Naive B cell (primary cell): ENCODE data around the gene SLC39A11. TPM values are rescaled to one million over a fixed set of nuclear protein-coding genes. Genes with fewer than 3 reads are reported as not detected.

Experiments
- ATAC-seq, 2 donors: fragments of 150-1000 bp; cut with Tn5 transposase; 2 replicates each; pipeline ENCODE4 v1.10.0; 2021; ENCODE audit warnings: low read depth in 2 of 2, mild to moderate bottlenecking in 2 of 2, moderate library complexity in 2 of 2
- DNase-seq: peaks from one replicate; pipeline ENCODE4 v3.0.0; 2022
- H3K27ac Mint-ChIP-seq, 6 donors: one replicate each; pipeline ENCODE4 v1.8.0; 2020 to 2022; ENCODE audit warnings: mild to moderate bottlenecking in 6 of 6, mixed read lengths in 6 of 6, moderate library complexity in 5 of 6, inconsistent platforms in 2 of 6
- H3K27me3 Mint-ChIP-seq, 3 donors: one replicate each; pipeline ENCODE4 v1.8.0; 2021 to 2022; ENCODE audit warnings: mixed read lengths in 3 of 3, mild to moderate bottlenecking in 1 of 3
- H3K36me3 Mint-ChIP-seq, 2 donors: one replicate each; pipeline ENCODE4 v1.8.0; 2020 to 2022; ENCODE audit warnings: mixed read lengths in 2 of 2, inconsistent platforms in 1 of 2, mild to moderate bottlenecking in 1 of 2
- H3K4me1 Mint-ChIP-seq, 3 donors: one replicate each; pipeline ENCODE4 v1.8.0; 2020 to 2022; ENCODE audit warnings: mixed read lengths in 3 of 3, inconsistent platforms in 1 of 3, mild to moderate bottlenecking in 1 of 3, moderate library complexity in 1 of 3
- H3K4me3 Mint-ChIP-seq, 8 donors: one replicate each; pipeline ENCODE4 v1.8.0; 2020 to 2022; ENCODE audit warnings: mild to moderate bottlenecking in 8 of 8, mixed read lengths in 8 of 8, moderate library complexity in 8 of 8, inconsistent platforms in 2 of 8
- H3K9me3 Mint-ChIP-seq, 7 donors: one replicate each; pipeline ENCODE4 v1.8.0; 2020 to 2022; ENCODE audit warnings: mixed read lengths in 7 of 7, mild to moderate bottlenecking in 5 of 7, inconsistent platforms in 2 of 7, moderate library complexity in 1 of 7
- polyA plus RNA-seq, 6 donors: library from polyadenylated mRNA; unstranded; fragments of 300-500 nt; fragmentation: Illumina TruSeq; gene quantifications; one replicate each; pipeline ENCODE4 v1.2.3, GENCODE V29; 2021; ENCODE audit warnings: low read depth in 6 of 6

Gene SLC39A11
- polyA plus RNA-seq, 6 donors from 2014 or later, result 8.5 to 15.2 (median 12.1) TPM

DNA sequence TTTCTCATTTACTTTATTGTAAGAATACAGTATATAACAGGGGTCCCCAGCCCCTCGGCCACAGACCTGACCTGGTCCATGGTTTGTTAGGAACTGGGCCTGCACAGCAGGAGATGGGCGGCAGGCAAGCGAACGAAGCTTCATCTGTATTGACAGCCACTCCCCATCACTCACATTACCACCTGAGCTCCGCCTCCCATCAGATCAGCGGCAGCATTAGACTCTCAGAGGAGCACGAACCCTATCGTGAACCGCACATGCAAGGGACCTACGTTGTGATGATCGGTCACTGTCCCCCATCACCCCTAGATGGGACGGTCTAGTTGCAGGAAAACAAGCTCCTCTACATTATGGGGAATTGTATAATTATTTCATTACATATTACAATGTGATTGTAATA is 410.6 kb downstream of the SLC39A11 start:
- Mint-ChIP-seq H3K36me3 (peaks cover 4 to 11% of the 10 kb centered on the region in 2 donors), H3K9me3 (peaks cover 0 to 5% (median 0%) of the 10 kb centered on the region in 7 donors), H3K4me3 (no peak overlapping the region), H3K4me1 (no peaks in the 10 kb centered on the region), H3K27ac (no peak overlapping the region), H3K27me3 (no peaks in the 10 kb centered on the region)
- no peak for DNase-seq
- ATAC-seq, result no peak

DNA sequence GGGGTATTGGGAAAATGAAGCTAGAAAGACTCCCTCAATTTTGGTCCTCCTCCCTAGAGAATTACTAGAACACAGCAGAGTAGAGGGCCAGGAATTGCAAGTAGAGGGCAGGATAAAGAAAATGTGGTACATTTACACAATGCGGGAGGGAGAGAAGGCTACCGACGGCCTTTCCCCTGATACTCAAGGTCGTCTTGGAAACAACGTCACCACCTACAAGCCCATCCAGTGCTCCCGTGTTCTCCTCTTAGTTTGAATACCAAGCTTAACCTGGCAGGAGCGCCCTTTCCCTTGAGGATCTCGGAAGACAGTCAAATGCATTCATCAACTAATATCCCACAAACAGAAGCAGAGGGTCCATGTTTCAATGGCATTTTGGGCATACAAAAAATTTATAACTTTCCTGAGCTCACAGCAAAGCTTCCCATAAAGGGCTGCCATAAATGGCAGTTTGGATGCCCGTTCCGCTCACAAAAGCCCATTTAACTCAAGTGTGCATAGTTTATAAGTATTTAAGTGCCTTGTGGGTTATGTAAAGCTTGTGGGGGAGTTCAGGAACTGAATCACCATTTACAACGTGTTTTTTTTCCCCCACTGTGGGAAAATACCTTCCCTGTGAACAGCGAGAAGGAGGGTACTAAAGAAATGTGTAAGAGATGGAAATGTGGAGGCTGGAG is 414.6 kb downstream of the SLC39A11 start:
- no peak for DNase-seq
- no peaks in the 10 kb centered on the region for H3K4me1 Mint-ChIP-seq
- H3K4me3 Mint-ChIP-seq, result no peak overlapping the region
- H3K9me3 Mint-ChIP-seq, result peaks cover 0 to 13% (median 2%) of the 10 kb centered on the region in 7 donors
- H3K27me3 Mint-ChIP-seq, result no peaks in the 10 kb centered on the region
- peaks cover 12 to 18% of the 10 kb centered on the region in 2 donors for H3K36me3 Mint-ChIP-seq
- ATAC-seq, result no peak
- no peak overlapping the region for H3K27ac Mint-ChIP-seq

DNA sequence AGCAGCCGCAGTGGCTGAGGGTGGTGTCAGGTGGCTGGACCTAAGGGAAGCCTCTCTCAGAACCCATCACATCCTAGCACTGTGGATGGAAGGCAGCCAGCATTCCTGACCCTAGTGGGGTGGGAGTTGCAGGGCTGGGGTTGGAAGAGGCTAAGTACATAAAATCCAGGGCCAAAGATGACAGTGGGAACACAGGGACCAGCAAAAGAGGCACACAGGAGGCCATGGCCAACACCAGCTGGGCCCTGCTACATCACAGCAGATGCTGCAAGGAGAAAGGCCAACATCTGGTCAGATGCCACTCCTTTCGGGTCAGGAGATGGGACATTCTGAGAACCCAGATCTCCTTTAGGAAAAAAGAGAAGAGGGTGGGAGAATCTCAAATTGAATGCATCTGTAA is 415.4 kb downstream of the SLC39A11 start:
- no peaks in the 10 kb centered on the region for H3K4me1 Mint-ChIP-seq
- H3K9me3 Mint-ChIP-seq, result peaks cover 0 to 13% (median 2%) of the 10 kb centered on the region in 7 donors
- H3K27ac Mint-ChIP-seq, result no peak overlapping the region
- H3K27me3 Mint-ChIP-seq, result no peaks in the 10 kb centered on the region
- no peak for DNase-seq
- peaks cover 12 to 18% of the 10 kb centered on the region in 2 donors for H3K36me3 Mint-ChIP-seq
- no peak for ATAC-seq
- H3K4me3 Mint-ChIP-seq, result no peak overlapping the region

DNA sequence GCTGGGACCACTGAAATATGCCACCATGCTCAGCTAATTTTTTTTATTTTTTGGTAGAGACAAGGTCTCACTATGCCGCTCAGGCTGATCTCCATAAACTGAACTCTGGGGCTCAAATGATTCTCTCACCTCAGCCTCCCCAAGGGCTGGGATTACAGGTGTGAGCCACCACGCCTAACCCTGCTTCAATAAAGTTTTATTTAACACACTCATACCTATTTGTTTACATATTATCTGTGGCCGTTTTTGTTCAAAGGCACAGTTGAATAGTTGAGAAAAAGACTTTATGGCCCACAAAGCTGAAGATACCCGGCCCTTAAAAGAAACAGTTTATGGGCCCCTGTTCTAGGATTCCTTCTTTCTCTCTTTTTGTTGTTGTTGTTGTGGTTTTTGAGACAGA is 419.8 kb downstream of the SLC39A11 start:
- no peak for ATAC-seq
- no peaks in the 10 kb centered on the region for H3K27me3 Mint-ChIP-seq
- DNase-seq, result no peak
- H3K27ac Mint-ChIP-seq, result no peak overlapping the region
- peaks cover 2 to 13% (median 6%) of the 10 kb centered on the region in 7 donors for H3K9me3 Mint-ChIP-seq
- H3K36me3 Mint-ChIP-seq, result peaks cover 8 to 13% of the 10 kb centered on the region in 2 donors
- peaks cover 0 to 9% (median 7%) of the 10 kb centered on the region in 3 donors for H3K4me1 Mint-ChIP-seq
- H3K4me3 Mint-ChIP-seq, result no peak overlapping the region

DNA sequence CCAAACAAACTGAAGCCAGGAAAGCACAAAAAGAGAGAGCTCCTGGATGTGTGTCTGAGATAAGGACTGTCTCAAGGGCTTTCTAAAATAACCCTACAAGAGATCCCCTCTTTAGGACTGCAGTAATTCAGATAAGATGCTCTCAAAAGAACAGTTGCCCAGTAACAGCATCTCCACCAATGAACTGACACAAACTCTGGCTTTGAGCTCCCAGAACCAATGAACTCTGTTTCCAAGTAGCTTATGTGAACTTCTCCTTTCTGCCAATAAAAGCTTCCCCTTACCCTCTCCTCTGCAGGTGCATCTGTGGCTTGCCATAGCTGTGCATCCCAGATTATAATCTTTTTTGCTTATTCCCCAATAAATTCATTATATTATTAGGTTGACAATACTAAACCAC is 421.5 kb downstream of the SLC39A11 start:
- ATAC-seq, result peak; percentile 23 to 51
- Mint-ChIP-seq H3K4me1 (peaks cover 0 to 9% (median 7%) of the 10 kb centered on the region in 3 donors), H3K27me3 (no peaks in the 10 kb centered on the region), H3K9me3 (peaks cover 2 to 13% (median 6%) of the 10 kb centered on the region in 7 donors), H3K36me3 (peaks cover 8 to 13% of the 10 kb centered on the region in 2 donors), H3K4me3 (no peak overlapping the region), H3K27ac (no peak overlapping the region)
- DNase-seq, result peak; percentile 0

DNA sequence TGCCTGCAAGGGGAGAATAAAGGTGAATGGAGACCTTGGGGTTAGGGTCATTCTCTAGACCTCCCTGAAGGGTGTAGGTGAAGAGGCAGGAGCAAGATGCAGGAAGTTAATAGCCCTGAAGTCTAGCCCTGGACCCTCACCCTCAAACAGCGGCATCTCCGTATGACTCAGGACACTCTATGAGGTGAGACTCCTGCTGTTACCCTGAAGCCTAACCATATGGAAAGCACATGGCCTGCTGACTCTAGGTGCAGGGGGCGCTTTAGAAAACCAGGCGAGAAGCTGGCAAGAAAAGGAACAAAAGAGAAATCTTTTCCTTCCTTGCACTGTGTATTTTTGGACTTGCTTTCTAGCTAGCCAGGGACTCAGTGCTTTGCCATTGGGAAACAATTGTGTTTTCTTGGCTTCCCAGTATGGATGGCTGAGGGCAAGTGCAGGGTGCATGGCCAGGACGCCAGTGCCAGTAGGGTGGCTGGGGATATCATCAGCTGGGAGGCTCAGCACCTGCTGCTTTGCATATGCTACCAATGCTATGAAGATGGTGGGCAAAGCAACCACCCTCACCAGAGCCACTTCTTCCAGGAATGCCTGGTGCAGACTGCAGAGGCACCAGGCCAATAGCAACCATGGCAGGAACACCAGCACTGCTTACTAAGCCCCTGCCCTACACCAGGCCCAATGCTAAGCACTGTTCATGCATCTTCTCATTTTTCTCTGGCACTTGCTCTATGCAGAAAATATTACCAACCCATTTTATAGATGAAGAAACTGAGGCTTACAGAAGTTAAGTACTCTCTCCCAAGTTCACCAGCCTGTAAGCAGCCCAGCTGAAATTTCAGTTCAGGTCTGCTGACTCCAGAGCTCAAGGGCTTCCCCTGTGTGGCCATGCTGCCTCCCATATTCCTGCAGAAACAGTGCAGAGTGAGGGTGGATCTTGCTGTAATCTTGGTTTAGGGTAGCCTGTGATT is 425.1 kb downstream of the SLC39A11 start:
- peaks cover 0 to 10% of the 10 kb centered on the region in 2 donors for H3K36me3 Mint-ChIP-seq
- DNase-seq, result no peak
- H3K4me3 Mint-ChIP-seq, result peak overlapping the region in 1 of 8 donors; percentile 16
- H3K27me3 Mint-ChIP-seq, result no peaks in the 10 kb centered on the region
- H3K27ac Mint-ChIP-seq, result no peak overlapping the region
- H3K9me3 Mint-ChIP-seq, result peaks cover 0 to 16% (median 4%) of the 10 kb centered on the region in 7 donors
- H3K4me1 Mint-ChIP-seq, result peaks cover 0 to 9% (median 7%) of the 10 kb centered on the region in 3 donors
- no peak for ATAC-seq

DNA sequence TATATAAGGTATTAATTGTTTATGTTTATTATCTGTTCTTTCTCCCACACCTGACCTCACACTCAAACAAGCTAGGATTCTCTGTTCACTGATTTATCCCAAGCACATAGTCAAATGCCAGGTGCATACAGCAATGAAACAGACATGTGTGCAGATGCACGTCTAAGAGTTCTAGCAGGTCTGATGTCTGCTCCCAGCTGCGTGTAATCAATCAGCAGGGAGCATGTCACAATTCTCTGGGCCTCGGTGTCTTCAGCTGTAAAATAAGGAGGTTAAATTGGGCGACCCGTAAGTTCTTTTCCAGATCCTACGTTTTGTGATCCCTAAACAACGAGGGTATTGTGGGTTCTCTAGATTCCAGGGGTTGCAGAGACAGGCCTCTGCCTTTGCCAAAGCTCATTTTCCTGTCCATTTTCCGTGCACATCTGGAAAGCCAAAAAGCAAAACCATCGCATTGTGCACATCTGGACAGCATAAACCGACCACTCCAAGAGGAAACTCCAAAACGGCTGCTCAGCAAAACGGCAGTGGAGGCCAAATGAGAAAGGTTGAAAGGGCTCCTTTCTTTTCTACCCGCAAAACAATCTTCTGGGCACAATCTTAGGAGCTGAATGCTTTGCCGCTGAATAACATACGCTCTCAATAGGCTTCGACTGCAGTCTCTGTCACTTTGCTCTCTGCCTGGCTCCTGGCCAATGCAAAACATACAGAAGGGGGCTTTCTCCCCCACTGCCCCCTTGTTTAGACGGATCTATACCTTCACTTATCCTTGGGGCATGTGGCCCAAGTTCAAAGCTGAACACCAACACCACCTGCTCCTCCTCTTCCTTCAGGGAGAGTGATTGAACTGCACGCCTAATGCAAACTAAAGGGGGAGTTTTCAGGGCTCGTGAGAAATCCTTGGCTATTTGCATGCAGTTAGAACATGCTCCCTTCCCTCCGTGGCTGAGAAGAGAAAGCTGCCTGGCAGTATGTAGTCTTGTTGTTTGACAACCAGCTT is 426.3 kb downstream of the SLC39A11 start:
- H3K27ac Mint-ChIP-seq, result peak overlapping the region in 1 of 6 donors; percentile 80
- peaks cover 0 to 16% (median 4%) of the 10 kb centered on the region in 7 donors for H3K9me3 Mint-ChIP-seq
- peaks cover 0 to 5% (median 2%) of the 10 kb centered on the region in 3 donors for H3K4me1 Mint-ChIP-seq
- H3K36me3 Mint-ChIP-seq, result peaks cover 0 to 10% of the 10 kb centered on the region in 2 donors
- ATAC-seq (no peak), DNase-seq (no peak)
- no peak overlapping the region for H3K4me3 Mint-ChIP-seq
- no peaks in the 10 kb centered on the region for H3K27me3 Mint-ChIP-seq

DNA sequence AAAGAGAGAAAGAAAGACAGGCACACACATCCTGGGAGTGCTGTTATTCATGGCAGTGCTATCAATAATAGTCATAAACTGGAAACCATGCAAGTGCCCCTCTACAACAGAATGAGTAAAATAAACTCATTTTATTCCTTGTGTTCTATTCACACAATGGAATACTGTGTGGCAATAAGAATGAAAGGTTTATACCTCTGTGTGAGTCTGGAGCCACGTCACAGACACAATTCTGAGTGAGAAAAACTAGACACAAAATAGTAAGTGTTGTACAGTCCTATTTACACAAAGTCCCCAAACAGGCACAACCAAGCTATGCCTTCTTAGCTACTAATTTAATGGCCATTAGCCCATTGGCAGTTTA is 429.7 kb downstream of the SLC39A11 start:
- H3K4me3 Mint-ChIP-seq, result no peak overlapping the region
- ATAC-seq, result no peak
- peaks cover 0 to 10% (median 0%) of the 10 kb centered on the region in 7 donors for H3K9me3 Mint-ChIP-seq

DNA sequence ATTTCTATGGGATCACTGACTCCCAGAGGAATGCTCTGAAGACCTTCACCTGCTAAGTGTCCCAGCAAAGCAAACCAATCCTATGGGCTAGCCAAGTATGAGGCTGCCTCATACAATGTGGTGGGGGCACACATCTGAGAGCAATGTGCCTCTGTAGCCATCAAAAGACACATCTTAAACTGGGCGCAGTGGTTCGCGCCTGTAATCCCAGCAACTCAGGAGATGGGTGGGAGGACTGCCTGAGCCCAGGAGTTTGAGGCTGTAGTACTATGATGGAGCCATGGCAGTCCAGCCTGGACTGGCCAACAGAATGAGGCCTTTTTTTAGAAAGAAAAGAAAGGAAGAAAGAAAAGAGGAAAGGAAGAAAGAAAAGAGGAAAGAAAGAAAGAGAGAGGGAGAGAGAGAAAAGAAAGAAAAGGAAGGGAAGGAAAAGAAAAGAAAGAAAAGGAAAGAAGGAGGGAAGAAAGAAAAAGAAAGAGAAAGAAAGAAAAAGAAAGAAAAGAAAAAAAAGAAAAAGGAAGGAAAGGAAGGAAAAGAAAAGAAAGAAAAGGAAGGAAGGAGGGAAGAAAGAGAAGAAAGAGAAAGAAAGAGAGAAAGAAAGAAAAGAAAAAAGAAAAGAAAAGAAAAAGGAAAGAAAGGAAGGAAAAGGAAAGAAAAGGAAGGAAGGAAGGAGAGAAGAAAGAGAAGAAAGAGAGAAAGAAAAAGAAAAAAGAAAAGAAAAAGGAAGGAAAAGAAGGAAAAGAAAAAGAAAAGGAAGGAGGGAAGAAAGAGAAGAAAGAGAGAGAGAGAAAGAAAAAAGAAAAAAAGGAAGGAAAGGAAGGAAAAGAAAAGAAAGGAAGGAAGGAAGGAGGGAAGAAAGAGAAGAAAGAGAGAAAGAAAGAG is 430.3 kb downstream of the SLC39A11 start:
- H3K27me3 Mint-ChIP-seq, result no peaks in the 10 kb centered on the region
- no peak overlapping the region for H3K4me3 Mint-ChIP-seq
- peaks cover 0 to 10% (median 0%) of the 10 kb centered on the region in 7 donors for H3K9me3 Mint-ChIP-seq
- peaks cover 0 to 5% of the 10 kb centered on the region in 2 donors for H3K36me3 Mint-ChIP-seq
- H3K4me1 Mint-ChIP-seq, result no peaks in the 10 kb centered on the region
- H3K27ac Mint-ChIP-seq, result peak overlapping the region in 1 of 6 donors; percentile 53
- no peak for DNase-seq
- ATAC-seq, result no peak

More for the DNA sequence above, 429.7 kb downstream of the SLC39A11 start:
- no peak for DNase-seq
- H3K4me1 Mint-ChIP-seq, result no peaks in the 10 kb centered on the region
- H3K27ac Mint-ChIP-seq, result no peak overlapping the region
- H3K36me3 Mint-ChIP-seq, result peaks cover 0 to 5% of the 10 kb centered on the region in 2 donors
- no peaks in the 10 kb centered on the region for H3K27me3 Mint-ChIP-seq

DNA sequence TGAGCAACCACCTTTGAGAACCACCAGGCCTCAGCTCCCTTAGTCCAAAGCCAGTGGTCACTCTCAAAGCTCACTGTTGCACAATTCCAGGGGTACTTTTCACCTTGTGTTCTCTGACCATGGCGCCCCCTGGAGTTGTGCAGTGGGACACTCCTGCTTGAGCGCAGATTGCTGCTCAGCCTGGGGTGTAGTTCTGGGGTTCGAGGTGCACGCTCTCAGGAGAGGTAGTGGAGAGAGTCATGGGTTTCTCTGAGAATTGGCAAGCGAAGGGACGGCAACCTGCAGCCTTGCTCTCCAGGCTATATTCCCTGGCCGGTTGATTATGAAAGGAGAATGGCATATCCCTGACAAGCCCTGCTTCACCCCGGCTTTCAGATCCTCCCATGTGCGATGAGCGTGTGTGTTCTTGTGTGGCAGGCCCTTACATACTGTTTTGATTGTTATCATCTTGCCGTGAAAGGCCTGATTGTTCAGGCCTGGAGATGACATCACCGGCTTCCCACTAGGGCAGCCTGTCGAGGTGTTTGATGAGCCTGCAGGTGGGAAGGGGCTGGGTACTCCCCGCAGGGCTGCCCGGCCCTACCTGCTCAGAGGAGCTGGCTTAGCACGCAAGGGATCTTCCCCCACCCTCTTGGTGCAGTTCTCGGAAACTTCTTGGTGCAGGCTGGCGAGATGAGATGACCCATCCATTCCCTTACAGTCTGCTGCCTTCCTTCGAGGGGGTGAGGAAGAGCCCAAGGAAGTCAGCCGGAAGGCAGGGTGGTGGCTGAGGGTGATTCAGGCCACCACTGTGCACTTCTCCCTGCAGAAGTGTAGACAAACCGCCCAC is 431.2 kb downstream of the SLC39A11 start:
- H3K27ac Mint-ChIP-seq, result no peak overlapping the region

DNA sequence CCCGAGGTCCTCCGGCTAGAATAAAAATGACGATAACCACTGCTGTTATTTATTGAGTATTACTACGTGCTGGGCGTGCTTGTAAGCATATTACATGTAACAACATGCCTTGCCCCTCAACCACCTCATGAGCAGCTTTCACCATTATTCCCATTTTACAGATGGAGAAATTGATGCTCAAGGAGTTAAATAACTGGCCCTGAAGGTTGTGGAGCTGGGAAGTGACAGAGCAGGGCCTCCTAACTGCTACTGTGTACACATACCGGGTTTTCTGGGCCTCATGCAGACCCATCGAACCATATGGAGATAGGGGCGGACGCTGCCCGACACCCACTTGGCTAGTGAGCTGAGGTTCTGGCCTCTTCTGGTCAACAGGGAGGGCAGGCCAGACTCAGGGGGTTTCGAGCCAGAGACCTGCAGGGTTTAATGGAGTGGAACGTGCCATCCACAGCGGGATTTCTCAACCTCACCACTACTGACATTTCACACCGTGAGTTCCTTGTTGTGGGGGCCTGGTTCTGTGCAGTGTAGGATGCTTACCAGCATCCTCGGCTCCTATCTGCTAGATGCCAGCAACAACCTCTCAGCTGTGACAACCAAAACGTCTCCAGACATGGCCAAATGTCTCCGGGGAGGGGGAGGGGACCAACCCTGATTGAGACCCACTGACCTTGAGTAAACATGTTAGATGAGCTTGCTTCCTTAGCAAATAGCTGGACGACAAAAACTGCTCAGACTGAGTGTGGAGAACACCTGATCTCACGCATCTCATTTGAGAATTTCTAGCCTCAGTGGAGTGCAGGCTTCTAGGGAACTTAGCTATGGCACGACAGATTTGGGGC is 432.0 kb downstream of the SLC39A11 start:
- Mint-ChIP-seq H3K36me3 (peaks cover 0 to under 1% of the 10 kb centered on the region in 2 donors), H3K9me3 (peaks cover 0 to 5% (median 0%) of the 10 kb centered on the region in 7 donors), H3K4me1 (peaks cover 0 to 3% (median 0%) of the 10 kb centered on the region in 3 donors), H3K27ac (no peak overlapping the region), H3K27me3 (no peaks in the 10 kb centered on the region), H3K4me3 (no peak overlapping the region)
- ATAC-seq, result no peak
- DNase-seq, result no peak

More for the DNA sequence above, 431.2 kb downstream of the SLC39A11 start:
- ATAC-seq (no peak), DNase-seq (no peak)
- no peaks in the 10 kb centered on the region for H3K27me3 Mint-ChIP-seq
- H3K4me3 Mint-ChIP-seq, result no peak overlapping the region
- peaks cover 0 to 10% (median 0%) of the 10 kb centered on the region in 7 donors for H3K9me3 Mint-ChIP-seq
- H3K4me1 Mint-ChIP-seq, result no peaks in the 10 kb centered on the region
- peaks cover 0 to 5% of the 10 kb centered on the region in 2 donors for H3K36me3 Mint-ChIP-seq
